NCI-H345 treated with DMSO at 0.1 percent for 48 hours (cell line): Measurements from ENCODE around the gene PIK3R6.

Source experiments
- DNase-seq: peaks from one replicate; lab custom pipeline; 2025; ENCODE audit not compliant: unreplicated experiment; lab: John Stamatoyannopoulos, UW

PIK3R6 gene

DNA sequence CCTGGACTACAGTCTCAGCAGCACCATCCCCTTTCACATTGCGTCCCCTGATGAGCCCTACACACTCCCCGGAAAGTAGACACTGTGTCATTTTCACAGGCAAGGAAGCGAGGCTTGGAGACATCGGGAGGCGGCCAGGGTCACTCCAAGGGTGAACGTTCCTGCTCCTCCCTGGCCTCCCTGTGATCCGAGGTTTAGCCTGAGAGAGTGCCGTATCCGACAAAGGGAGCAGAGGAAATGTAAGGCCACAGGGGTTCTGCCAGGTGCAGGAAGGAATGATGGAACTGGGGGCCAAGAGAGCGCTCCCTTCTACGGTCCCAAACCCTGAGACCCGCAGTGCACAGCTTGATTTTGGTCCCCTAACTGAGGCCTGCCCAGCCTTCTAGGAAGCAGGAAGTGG is 8.0 kb upstream of the PIK3R6 start:
- DNase-seq, result no peak

DNA sequence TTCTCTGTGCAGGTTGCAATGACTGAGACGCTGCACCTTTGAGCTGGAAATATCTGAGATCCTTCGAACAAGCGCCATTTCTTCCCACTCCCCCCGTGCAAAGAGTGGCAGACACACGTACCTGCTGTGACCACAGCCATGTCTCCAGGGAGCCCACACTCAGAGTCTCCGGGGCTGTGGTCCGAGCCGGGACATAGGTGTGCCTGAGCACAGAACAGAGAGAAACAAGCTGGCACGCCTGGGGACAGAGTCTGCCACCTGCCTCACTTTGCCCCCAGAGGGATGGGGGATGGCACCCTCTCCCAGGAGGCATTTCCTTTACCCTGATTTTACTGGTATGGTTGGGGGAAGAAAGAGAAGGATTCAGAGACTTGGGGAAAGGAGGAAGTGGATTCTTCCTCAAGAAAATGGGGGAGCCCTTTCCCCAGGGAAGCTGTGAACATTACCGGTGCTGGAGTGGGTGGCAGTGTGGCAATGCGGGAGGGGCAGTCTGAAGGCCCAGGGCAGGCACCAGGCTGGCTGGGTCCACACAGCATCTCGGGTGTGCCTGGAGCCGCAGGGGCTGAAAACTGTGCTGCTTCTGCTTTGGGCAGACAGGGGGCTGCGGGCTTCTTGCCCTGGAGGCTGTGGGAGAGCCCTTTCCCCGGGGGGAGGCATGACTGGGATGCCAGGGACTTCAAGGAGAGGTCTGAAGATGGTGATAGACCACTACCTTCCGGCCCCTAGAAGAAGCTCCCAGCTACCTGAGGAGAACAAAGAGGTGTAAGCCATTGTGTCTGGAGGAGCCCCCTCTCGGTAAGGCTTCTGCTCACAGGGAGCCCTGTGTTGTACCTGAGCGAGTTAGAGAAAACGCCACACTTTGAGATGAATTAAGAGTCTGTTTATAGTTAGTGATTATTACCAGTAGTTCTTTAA is 6.6 kb upstream of the PIK3R6 start:
- DNase-seq, result no peak

DNA sequence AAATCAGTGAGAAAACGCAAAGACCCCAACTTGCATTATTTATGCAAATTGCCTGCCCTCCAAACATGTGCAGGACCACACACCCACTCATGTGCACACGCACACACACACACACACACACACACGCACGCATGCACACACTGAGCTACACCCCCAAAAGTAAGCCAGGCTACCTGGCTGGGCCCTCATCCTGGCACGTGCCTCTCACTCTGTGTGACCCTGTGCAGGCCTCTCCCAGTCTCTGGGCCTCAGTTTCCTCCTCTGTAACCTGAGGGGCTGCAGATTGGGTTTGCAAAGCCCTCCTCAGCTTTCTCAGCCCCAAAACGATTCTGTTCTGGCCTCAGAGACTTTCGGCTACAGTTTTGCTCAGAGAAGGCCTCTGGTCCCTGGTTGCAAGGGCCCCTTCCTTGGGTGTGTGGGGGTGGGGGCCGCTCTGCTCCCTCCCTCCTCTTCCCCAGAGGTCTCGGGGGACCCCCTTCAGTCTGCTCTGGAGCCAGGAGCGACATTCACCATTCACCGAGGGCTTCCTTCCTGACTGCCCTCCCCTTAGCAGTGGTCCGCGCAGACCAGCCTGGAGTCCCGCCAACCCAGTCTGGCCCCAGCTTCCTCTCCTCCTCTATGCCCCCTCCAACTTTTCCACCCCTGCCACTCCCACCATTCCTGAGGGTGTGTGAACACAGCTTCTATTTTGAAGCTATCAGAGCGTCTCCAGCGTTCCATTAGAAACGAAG is 5.4 kb upstream of the PIK3R6 start:
- DNase-seq, result no peak

DNA sequence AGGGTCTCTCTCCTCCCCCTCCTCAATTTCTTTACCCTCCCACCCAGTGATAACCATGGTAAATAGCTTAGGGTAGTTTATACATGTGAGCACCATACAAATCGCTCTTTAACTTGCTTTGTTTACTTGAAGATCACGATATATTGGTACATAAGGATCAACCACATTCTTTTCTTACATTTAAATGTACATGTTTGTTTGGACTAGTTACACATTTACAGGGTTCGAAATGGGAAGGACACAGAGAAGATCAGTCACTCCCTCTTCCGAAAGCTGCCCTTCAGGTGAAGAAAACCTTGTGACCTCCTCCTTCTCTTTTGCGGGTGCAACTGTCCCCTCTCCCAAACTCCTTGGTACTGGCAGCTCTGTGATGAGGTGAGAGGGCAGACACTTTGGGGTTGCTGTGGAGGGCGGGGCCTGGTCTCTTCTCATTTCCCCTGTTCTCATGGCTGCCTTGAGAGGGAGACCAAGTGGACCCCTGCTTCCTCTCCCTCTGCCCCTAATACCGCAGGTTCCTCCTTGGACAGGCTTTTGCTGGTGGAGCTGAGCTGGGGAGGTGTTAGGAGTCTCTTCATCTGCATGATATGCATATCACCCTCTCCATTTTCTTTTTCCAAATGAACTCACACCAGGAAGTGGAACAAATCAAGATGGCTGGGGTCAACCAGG is 4.7 kb upstream of the PIK3R6 start:
- no peak for DNase-seq

DNA sequence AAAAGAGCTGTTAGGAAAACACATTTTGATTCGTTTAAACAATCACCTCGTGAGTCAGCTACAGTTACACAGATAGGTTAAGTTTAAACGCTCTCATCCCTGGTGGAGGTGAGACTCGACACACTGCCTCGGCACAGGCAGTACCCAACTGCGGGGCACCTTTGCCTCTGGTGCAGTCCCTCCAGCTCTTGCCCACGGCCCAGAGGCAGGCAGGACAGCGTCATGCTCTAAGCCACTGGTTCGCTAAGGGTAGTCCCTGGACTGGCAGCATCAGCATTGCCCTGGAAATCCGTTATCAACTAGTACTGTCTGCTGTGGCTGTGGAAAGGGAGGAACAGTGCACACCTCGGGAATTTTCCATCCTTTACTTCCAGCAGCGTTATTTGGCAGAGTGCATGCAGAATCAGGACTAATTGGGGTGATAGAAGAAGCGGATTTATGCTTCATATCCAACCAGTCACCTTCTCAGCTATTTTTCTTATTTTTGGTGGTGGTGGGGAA is 3.7 kb upstream of the PIK3R6 start:
- no peak for DNase-seq

DNA sequence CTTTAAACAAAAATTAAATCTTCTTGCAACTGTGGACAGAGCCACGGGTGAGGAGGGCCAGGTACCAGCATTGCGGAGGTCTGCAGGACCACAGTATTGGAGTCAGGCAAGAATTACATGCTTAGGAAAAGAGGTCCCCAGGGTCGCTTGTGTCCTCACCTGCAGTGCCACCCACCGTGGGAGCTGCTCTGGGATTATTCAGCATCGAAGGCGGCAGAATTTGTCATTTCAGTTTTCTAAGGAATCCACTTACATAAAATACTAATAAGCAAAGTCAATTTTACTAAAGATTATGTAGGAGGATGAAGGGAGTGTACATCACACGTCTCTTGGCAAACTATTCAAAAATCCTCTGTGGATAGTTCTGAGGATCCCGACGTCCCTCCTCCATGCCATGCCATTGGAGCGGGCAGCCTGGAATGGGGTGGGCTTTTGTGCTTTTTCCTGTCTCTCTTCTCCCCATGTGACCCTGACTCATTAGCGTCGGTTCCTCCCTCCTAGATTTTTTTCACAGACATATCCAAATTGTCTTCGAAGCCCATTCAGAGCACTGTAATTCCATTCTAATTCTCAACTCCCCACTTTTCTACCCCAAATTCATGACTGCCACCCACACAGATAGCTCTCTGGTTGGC is 3.0 kb upstream of the PIK3R6 start:
- DNase-seq, result no peak

DNA sequence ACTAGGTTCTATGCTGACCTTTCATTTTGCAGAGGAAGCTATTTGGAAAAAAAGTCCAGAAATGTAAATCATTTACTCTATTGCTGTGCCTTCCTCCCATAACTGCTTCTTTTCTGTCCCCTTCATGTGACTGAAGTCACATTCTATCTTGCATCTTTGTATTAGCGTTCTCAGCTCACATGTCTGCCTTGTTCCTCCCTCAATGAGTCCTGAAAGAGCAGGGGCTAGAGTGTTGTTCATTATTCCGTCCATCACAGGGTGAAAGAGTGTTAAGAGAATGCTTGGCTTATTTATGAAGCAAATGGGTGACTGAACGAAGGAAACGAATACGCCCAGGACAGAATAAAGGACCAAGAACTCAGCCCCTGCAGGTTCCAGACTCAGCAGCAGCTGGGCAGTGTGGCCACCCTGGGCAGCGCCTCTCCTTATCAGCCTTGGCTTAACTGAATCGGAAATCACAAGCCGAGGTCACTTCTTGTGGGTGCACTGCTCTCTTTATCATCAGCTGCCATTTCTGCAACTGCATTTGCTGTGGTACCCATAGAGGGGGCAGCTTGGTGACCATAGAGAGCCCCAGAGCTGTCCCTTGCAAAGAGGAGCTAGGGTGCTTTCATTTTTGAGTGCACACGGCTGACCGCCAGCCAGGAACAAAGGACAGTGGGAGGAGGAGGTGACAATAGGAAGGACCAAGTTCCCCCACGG is 1.8 kb upstream of the PIK3R6 start:
- DNase-seq, result no peak

DNA sequence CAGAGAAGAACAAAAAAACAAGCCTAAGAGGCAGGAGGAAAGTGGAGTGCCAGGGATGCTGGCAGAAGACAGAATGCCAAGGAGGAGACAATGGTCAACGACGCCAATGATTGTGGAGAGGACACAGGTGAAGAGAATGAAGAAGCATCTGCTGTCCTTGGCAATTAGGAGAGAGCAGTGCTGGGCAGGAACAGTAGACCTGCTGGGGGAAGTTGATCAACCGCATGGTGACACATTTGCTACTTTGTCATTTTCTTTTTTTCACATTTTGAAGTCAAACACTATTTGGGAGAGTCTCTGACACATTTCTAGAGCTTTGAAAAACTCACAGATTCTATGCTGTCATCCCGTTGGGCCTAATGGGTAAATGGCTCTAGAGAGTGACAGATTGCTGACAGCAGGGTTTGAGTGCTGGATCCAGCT is 1.1 kb upstream of the PIK3R6 start:
- no peak for DNase-seq

DNA sequence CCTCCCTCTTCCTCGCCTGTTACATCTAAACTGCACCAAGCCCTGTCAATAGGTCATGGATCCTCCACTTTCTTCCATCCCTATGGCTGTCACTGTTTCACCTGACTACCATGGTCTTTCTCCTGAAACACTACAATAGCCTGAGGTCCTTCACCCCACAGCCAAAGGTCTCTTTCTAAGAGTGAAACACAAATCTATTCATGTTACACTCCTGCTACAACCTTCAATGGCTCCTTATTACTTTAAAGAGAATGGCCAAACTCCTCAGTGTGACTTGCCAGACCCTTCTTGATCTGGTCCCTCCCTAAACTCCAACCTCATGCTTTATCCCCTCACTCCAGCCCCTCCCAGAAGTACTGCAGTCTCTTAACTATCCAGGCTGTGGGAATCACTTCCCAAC is 618 bp upstream of the PIK3R6 start:
- DNase-seq, result no peak

DNA sequence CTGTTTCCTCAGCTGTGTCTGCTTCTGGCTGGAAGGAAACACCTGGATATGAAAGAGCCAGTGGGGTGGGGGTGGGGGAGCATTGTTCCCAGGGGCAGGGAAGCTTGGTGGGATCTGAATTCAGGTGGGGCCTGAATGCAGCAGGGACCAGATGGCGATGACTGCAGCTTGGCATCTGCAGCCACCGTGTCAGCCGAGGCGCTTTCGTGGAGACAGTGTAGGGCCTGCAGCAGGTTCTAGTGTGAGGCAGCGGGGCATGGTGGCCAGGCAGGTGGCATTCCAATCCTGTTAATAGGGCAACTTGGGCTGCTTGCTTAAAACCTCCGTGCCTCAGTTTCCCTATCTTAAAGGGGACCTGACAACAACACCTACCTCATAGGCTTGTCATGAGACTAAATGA is 1.7 kb downstream of the PIK3R6 start:
- DNase-seq, result no peak

DNA sequence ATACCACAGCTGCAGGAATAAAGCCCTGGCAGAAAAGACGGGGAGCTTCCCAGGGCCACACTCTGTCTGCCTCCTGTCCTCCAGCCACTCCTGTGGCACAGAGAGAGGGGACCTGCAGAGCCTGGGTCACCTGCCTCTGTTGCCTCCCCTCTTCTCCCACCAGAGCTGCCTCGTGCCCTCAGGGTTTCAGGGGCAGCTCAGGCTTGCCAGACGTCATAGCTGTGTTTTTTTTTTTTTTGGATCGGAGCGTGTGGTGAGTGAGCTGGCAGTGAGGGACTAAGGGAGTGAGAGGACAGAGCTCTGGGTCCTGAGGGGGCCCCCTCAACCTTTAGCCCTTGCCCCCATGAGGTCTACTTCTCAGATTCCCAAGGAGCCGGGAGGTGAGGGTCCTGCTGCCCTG is 2.1 kb downstream of the PIK3R6 start:
- DNase-seq, result no peak

DNA sequence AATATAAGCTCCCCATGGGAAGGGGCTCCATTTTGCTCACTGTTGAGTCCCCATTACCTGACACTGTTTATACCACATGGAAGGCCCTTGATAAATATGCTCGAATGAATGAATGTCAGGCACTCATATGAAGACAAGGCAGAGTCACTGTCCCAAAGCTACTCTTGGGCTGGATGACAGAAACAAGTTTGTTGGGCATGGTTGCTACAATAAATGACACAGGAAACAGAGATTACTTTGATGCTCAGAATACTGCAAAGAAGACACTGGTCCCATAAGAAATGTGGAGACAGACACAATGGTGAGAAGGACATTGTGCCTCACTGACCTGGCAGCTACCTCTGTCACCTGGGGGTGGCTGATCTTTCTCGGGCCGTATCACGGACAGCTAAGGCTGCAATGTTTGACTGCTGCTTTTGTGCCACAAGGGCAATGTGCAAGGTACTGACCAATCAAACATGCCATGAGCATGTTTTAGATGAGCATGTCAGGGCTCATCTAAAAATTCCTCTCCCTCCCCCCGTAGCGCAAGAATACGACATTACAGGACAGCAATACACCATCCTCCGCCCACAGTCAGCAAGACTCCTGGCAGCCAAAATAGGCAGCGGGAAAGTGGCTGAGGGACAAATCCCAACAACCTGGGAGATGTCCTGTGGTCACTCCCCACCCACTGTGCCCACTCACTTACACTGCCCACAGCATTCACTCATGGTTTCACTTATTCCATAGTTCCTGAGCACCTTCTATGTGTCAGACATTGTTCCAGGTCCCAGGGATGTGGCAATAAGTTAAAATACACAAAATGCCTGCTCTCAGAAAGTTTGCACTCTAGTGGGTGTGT is 5.0 kb downstream of the PIK3R6 start:
- no peak for DNase-seq

DNA sequence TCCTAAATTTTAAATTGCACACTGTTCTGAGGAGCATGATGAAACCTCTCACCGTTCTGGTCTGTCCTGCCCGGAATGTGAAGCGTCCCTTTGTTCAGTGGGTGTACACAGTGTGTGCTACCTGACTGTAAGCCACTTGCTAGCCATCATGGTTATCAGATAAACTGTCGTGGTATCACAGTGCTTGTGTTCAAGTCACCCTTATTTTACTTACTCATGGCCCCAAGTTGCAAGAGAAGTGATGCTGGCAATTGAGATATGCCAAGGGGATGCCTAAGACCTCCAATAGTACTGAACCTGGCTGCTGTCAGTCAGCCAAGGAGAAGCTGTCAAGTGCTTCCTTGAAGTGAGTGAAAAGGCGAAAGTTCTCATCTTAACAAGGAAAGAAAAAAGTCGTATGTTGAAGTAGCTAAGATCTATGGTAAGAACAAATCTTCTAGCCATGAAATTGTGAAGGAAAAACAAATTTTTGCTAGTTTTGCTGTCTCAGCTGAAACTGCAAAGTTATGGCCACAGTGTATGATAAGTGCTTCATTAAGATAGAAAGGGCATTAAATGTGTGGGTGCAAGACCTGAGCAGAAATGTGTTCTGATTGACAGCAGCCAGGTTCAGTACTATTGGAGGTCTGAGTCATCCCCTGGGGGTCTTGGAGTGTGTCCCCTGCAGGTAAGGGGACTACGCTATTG is 5.8 kb downstream of the PIK3R6 start:
- no peak for DNase-seq

DNA sequence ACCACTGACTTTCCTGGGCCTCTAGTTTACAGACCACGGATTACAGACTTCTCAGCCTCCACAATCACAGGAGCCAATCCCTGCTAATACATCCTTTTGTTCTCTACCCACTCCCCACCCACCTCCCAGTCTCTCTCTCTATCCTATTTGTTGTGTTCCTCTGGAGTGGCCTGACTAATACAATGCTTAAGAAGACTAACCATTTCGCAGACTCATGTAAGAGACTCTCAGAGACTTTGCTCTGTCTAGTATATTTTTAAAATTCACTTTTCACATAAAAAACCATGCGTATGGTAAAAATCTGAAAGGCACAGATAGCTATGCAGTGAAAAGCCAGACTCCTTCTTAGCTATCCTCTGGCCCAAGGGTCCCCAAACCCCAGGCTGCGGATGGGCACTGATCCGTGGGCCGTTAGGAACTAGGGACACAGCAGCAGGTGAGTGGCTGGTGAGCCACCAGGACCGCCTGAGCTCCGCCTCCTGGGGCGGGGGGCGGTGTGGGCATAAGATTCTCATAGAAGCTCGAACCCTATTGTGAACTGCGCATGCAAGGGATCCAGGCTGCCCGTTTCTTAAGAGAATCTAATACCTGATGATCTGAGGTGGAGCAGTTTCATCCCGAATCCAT is 7.6 kb downstream of the PIK3R6 start:
- DNase-seq, result no peak

DNA sequence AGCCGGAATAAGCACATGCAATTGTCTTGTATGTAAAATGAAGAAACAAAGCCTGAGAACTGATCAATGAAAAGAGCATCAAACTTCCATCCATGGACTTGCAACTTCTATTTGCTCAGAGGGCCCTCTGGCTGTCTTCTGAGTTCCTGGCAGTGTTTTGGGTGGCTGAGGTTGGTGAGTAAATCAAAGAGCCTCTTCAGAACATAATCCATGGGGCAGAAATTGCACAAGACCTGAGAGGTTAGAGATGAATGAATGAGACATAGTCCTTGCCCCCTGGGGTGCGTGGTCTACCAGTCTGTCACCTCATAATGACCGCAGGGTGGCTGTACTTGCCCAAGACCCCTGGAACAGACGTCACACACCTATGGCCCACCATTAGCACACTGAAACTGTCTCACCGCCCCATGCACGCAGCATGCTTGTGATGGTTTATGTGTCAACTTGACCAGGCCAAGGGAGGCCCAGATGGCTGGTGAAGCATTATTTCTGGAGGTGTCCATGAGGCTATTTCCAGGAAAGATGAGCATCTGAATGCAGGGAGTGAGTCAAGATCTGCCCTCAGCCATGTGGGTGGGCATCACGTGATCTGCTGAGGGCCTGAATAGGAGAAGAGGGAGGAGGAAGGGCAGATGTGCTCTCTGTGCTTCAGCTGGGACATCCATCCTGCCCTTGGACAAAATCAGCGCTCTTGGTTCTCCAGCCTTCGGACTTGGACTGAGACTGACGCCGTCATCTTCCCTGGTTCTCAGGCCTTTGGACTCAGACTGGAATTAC is 8.3 kb downstream of the PIK3R6 start:
- DNase-seq, result no peak

DNA sequence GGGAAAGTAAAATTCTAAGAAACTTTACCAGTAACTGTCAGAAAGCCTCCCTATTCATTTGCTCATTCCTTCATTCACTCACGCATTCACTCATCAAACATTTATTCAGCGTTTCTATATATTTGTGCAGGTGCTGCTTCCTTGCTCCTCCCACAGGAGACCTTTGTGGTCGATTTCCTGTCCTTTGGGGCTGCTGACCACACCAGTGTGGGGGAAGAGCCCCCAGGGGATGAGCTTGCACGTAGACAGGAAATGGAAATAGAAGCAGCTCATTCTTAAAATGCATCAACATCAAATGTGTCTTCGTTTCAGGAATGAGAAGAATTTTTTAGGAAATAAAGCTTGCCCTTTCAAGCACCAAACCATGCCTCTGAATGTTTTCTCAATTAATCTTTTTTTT is 9.6 kb downstream of the PIK3R6 start:
- DNase-seq, result no peak

DNA sequence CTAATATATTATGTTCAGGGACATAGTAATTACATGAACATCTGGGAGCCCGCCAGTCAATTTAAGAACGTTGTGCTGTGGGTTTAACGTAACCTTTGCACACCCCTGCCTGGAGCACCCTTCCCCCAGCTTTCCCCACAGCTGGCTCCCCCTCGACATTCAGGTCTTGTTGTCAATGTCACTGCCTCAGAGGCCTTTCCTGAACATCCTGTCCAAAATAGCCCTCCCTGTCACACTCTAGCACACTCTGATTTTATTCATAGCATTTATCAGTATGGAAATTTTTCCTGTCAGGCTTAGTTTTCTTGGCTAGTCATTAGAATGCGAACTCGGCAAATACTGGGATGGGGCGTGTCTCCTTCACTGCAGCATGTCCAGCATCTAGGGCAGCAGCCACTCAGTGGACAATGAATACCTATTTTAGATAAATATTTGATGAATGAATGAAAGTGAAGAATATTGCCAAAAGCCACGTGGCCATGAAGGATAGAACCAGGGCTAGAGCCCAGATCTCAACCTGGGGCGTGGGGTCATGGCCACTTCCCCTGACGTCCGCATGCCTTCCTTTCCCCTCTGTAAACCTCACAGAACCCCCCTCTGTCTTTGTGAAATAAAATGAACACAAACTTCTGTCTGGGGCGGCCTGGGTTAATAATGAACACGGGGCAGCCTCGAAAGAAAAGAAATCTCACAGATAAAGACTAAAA is 10.5 kb downstream of the PIK3R6 start:
- DNase-seq, result no peak
